GM12892 (cell line): ENCODE results near the gene C2CD4C. TPM values are rescaled to one million over a fixed set of nuclear protein-coding genes. Genes with fewer than 3 reads are reported as not detected.
"Not testable (repeated sequence)": the region's sequence is repeated elsewhere in the genome, so short reads cannot be mapped to it uniquely, and the experiment has no call there.

Source experiments
- DNase-seq: peaks from one replicate; pipeline ENCODE4 v3.0.0; 2011; ENCODE audit not compliant: insufficient read length
- FAIRE-seq: peaks from 2 replicates; lab custom pipeline; 2011; peaks lifted over from hg19 to GRCh38; lab: Jason Lieb, UNC
- POLR2A ChIP-seq: IDR thresholded peaks from 2 replicates; pipeline ENCODE4 v1.6.1; 2011; ENCODE audit warnings: low read depth, low read length, control low read depth
- POLR2AphosphoS5 ChIP-seq: IDR thresholded peaks from 2 replicates; pipeline ENCODE4 v1.6.1; 2011; ENCODE audit warnings: low read depth, low read length, control low read depth
- TAF1 ChIP-seq: IDR thresholded peaks from 2 replicates; pipeline ENCODE4 v1.6.1; 2011; ENCODE audit warnings: low read depth, mild to moderate bottlenecking, control low read depth, low read length, borderline replicate concordance
- polyA plus RNA-seq: library from polyadenylated mRNA; unstranded; fragments of >200 nt; gene quantifications from one replicate; pipeline ENCODE4 v1.2.1, GENCODE V29; 2012; ENCODE audit warnings: missing spikeins, inconsistent platforms; ENCODE audit not compliant: missing spikeins

C2CD4C gene, protein sequence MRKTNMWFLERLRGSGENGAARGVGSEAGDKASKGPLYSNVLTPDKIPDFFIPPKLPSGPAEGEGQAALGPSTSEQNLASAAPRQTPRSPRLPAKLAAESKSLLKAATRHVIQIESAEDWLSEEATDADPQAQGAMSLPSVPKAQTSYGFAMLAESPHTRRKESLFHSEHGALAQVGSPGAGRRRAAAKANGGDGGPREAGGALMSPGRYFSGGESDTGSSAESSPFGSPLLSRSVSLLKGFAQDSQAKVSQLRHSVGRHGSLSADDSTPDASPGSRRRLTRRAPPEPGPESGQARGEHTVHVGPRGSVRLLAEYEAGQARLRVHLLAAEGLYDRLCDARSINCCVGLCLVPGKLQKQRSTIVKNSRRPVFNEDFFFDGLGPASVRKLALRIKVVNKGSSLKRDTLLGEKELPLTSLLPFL
- polyA plus RNA-seq = not detected

DNA sequence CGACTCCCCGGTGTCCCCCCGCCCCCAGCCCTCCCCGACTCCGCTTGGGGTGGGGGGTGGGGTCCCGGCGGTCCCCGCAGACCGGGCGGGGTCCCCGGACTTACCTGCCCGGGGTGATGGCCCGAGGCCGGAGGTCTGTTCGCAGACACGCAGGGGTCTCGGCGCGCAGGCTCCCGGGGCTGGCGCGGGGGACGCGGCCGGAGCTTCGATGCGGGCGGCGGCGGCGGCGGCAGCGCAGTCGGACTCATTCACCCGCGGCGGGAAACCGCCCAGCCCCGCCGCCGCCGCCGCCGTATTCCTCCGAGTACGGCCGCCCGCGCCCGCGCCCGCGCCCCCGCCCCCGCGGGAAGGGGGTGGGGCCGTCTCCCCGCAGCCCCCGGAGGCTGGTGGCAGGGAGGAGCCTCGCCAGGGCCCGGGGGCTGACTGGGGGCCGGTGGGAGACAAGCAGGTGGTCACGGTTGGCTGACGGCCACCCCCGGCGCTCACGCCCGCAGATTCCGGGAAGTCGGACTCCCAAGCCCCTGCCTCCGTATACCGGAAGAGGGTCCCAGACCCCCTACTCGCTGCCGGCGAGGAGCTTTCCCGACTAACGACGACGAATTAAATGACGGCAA lies at the start of gene C2CD4C:
Gene C2CD4C, minus strand, starts transcription at position 246 of the 614 bp plus-strand sequence. CDS start 786 bp downstream, outside the sequence.
- FAIRE-seq (no peak), DNase-seq (no peak)
- TF ChIP-seq TAF1 (no peak), POLR2A (no peak), POLR2AphosphoS5 (no peak)

DNA sequence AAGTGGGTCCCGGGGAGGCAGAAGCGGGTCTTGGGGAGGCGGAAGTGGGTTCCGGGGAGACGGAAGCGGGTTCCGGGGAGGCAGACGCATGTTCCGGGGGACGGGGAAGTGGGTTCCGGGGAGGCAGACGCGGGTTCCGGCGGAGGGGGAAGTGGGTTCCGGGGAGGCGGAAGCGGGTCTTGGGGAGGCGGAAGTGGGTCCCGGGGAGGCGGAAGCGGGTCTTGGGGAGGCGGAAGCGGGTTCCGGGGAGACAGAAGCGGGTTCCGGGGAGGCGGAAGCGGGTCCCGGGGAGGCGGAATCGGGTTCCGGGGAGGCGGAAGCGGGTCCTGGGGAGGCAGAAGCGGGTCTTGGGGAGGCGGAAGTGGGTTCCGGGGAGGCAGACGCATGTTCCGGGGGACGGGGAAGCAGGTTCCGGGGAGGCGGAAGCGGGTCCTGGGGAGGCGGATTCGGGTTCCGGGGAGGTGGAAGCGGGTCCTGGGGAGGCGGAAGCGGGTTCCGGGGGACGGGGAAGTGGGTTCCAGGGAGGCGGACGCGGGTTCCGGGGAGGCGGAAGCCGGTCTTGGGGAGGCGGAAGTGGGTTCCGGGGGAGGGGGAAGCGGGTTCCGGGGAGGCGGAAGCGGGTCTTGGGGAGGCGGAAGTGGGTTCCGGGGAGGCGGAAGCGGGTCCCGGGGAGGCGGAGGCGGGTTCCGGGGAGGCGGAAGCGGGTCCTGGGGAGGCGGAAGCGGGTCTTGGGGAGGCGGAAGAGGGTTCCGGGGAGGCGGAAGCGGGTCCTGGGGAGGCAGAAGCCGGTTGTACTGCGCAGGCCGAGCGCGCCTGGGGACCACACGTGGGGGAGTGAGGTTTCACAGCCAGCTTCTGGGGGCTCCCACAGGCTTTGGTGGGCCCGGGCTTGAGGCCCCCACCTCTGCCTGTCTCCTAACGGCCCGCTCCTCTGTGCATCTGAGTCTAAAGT lies 49.4 kb upstream of the C2CD4C start:
- DNase-seq (no peak), FAIRE-seq (no peak)
- TF ChIP-seq POLR2A = no peak
- TF ChIP-seq POLR2AphosphoS5 = no peak
- no peak for TF ChIP-seq TAF1

DNA sequence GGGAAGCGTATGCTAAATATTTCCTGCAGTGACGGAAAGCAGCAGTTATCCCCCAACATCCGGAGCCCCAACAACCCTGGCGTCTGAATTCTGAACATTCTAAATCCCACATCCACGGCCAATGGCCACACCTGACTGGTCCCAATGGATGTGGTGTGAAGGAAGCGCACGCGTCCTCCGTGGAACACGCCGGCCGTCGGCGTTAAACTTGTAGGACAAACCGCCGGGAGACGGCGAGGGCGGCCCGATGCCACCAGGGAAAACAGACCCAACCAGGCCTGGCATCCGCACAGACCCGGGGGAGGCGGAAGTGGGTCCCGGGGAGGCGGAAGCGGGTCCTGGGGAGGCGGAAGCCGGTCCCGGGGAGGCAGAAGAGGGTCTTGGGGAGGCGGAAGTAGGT lies 48.7 kb upstream of the C2CD4C start:
- FAIRE-seq (no peak), DNase-seq (no peak)
- no peak for TF ChIP-seq POLR2AphosphoS5
- TF ChIP-seq POLR2A = no peak
- no peak for TF ChIP-seq TAF1

DNA sequence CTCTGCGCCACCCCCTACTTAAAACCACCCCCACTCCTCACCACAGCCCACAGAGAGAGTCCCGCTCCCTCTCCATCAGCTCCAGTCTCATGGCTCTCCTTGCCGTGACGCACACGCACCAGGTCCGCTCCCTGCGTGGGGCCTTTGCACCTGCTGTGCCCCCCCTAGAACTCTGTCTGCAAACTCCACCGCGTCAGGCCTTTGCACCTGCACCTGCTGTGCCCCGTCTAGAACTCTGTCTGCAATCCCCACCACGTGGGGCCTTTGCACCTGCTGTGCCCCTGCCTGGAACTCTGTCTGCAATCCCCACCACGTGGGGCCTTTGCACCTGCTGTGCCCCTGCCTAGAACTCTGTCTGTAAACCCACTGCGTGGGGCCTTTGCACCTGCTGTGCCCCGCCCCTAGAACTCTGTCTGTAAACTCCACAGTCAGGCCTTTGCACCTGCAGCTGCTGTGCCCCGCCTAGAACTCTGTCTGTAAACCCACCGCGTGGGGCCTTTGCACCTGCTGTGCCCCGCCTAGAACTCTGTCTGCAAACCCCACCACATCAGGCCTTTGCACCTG lies 47.7 kb upstream of the C2CD4C start:
- DNase-seq (no peak), FAIRE-seq (no peak)
- TF ChIP-seq POLR2AphosphoS5 (no peak), POLR2A (no peak), TAF1 (no peak)

DNA sequence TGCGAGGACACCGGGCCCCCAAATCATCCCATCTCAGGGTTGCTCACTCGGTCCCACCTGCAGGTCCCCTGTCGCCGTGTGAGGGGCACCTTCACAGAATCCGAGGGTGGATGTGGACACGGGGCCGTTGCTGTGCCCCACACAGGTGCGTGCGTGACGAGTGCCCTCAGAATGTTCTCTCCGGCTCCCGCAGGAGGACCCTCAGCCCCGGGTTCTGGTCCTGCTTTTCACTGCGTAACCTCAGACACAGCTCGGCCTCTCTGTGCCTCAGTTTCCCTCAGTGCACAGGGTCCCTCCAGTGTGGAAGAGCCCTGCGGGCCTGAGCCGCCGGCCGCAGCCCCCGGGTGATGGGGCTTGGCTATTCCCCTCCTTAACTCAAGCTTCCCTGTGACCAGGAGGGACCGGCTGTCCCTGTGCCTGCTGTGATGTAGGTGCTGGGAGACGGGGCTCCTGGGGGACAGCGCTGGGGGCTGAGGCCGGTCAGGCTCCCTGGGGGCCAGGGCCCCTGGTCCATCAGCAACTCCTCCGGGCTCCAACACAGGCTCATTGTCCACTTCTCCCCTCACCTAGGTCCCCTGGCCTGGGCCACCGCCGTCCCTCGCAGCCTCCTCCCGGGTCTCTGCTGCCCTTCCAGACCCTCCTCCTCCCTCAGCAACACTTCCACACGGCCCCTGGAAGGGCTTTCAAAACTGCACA lies 47.1 kb upstream of the C2CD4C start:
- DNase-seq = no peak
- FAIRE-seq = no peak
- TF ChIP-seq POLR2AphosphoS5 = no peak
- TF ChIP-seq TAF1 = no peak
- no peak for TF ChIP-seq POLR2A

DNA sequence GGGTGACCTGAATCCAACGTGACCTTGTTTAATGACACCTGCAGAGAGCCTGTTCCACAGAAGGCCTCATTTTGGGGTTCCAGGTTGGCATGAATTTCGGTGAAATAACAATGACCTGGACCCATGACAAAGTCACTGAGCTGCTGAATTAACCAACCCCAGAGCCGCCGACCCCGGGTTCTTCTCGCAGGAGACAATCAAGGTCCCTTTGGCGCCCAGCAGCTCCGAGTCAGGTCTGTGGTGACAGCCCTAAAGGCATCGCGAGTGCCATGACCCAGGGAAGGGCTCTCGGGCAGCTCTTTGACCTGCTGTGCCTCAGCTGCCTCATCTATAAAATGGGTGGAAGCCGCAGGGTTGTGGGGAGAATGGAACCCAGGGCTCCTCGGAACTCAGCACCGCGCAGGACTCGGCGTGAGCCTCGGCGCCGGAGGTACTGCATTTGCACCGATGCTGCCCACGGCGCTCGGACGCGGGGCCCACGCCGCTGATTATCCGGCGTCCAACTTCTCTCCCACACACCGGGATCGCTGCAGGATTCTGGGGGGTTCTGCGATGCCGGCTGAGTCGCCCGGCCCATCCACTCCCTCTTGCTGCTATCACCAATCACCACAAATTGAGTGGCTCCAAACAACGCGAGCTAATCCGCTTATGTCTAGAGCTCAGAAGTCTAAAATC lies 46.2 kb upstream of the C2CD4C start:
- FAIRE-seq = no peak
- DNase-seq = no peak
- TF ChIP-seq TAF1 = no peak
- TF ChIP-seq POLR2AphosphoS5 = no peak
- TF ChIP-seq POLR2A = no peak

DNA sequence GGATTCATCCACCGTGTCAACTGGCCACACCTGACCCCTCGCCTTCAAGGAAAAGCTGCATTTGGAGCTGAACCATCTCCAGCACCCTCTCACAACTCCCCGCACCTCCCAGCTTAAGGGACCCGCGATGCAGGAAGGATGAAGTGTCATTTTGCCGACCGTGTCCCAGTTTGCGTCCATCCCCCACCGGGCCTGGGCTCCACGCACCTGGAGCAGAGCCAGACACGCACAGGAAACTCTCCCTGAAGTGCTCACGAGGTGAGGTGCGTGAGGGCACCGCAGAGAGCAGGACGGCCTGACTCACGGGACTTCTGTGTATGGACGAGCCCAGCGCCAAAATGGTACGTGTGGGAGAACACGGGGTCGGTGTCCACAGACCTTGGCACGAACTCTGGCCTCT lies 44.7 kb upstream of the C2CD4C start:
- TF ChIP-seq POLR2A (no peak), POLR2AphosphoS5 (no peak), TAF1 (no peak)
- DNase-seq = no peak
- FAIRE-seq = no peak

DNA sequence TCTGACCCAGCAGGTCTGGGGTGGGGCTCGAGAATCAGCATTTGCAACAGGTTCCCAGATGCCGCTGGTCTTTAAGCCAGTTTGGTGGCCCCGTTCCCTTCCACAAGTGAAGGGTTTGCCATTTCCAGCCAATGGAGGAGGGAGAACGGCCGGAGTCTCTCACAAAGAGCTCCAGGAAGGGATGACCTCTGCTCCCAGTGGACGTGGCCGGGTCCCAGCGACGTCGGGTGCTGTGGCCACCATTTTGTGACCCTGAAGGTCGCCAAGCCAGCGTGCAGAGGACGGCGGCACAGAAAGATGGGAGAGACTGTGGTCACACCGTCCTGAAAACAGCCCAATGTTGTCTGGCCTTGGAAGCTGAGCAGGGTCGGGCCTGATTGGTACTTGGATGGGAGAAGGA lies 43.9 kb upstream of the C2CD4C start:
- DNase-seq = no peak
- FAIRE-seq = no peak
- TF ChIP-seq POLR2A (no peak), TAF1 (no peak), POLR2AphosphoS5 (no peak)

DNA sequence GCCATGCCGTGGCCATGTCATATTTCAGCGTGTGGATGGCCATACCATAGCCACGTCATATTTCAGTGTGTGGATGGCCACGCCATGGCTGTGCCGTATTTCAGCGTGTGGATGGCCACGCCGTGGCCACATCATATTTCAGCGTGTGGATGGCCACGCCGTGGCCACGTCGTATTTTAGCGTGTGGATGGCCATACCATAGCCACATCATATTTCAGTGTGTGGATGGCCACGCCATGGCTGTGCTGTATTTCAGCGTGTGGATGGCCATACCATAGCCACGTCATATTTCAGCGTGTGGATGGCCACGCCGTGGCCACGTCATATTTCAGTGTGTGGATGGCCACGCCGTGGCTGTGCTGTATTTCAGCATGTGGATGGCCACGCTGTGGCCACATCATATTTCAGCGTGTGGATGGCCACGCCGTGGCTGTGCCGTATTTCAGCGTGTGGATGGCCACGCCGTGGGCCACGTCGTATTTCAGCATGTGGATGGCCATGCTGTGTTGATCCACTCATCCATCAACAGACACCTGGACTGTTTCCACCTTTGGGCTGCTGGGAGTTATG lies 42.0 kb upstream of the C2CD4C start:
- not testable (repeated sequence) for FAIRE-seq, DNase-seq

DNA sequence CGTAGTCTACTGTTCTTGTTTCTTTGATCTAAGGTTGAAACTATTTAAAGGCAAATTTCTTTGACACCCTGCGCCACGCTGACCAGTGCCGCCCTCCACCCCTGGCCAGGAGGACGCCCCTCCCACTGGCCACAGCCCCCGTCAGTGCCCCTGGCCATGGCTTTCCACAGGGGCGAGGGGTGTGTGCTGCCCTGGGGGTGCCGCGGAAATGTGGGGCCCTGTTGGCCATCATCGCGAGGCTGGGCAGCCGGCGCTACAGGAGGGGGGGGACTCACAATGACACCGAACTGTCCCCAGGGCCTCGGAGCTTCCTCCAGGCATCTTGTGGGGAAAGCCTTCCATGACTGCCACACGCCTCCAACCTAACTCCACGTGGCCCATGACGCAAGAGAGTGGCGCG lies 41.0 kb upstream of the C2CD4C start:
- FAIRE-seq = no peak
- TF ChIP-seq POLR2AphosphoS5 (no peak), POLR2A (no peak), TAF1 (no peak)
- DNase-seq = no peak
